Measurements from ENCODE around the gene VPS13D. TPM values are rescaled to one million over a fixed set of nuclear protein-coding genes. Genes with fewer than 3 reads are reported as not detected.

The VPS13D gene
- total RNA-seq, 1 experiment from 2014 or later = 33.1 TPM

GRCh38 chr1:12358499-12358898 lies 128.7 kb downstream of the VPS13D start:
- Histone ChIP-seq H3K27ac (ENCODE audit: low read length) (no peak overlapping the region), H3K4me3 (ENCODE audit: low read depth in 2 of 2, low read length in 2 of 2) (no peak overlapping the region), H3K4me1 (ENCODE audit: control insufficient read depth, insufficient read depth, low read length) (no peaks in the 10 kb centered on the region), H3K27me3 (ENCODE audit: control insufficient read depth, insufficient read depth, low read length) (no peaks in the 10 kb centered on the region), H3K9me3 (ENCODE audit: control insufficient read depth, insufficient read depth, low read depth, low read length) (no peaks in the 10 kb centered on the region), H3K36me3 (ENCODE audit: control insufficient read depth, insufficient read depth, low read length) (peaks cover 2% of the 10 kb centered on the region; the same call in 1 of the 2 replicates)
- TF ChIP-seq POLR2AphosphoS5 (IDR thresholded peaks at IDR 0.05; ENCODE audit: low read depth, low read length) = no peak
- no peak for TF ChIP-seq CTCF (IDR thresholded peaks at IDR 0.05)
- no peak for TF ChIP-seq REST (IDR thresholded peaks at IDR 0.05; ENCODE audit: insufficient read depth in 1 of 2, low read depth in 2 of 2, low read length in 1 of 2)
- no peak for TF ChIP-seq SIN3A (IDR thresholded peaks at IDR 0.05; ENCODE audit: borderline replicate concordance, insufficient read depth, low read depth, low read length)
- no peak for TF ChIP-seq TCF7L2 (IDR thresholded peaks at IDR 0.05; ENCODE audit: low read depth, low read length)
- DNase-seq (ENCODE audit: low read depth, low spot score) (no peak), ATAC-seq (no peak)
- ChIA-PET POLR2A (no interaction called here), CTCF (no interaction called here)
- intact Hi-C loops (cut with micrococcal nuclease; ENCODE audit: unreplicated experiment) = no loop called here
- in situ Hi-C loops (cut with HindIII; ENCODE audit: low pct_unique_long_range_greater_than_20kb, low sequenced_read_pairs) = no loop called here
- no TSS peak for BruUV-seq (replicated peaks)

- in situ Hi-C loops (cut with HindIII; ENCODE audit: low pct_unique_long_range_greater_than_20kb, low sequenced_read_pairs) (no loop called here), intact Hi-C loops (cut with micrococcal nuclease; ENCODE audit: unreplicated experiment) (no loop called here)
- no TSS peak for BruUV-seq (replicated peaks)
- H3K36me3 ChIP-seq (ENCODE audit: control insufficient read depth, insufficient read depth, low read length) = peaks cover 2% of the 10 kb centered on the region; the same call in 1 of the 2 replicates
- no peaks in the 10 kb centered on the region for H3K9me3 ChIP-seq (ENCODE audit: control insufficient read depth, insufficient read depth, low read depth, low read length)
- no peaks in the 10 kb centered on the region for H3K27me3 ChIP-seq (ENCODE audit: control insufficient read depth, insufficient read depth, low read length)
- POLR2A ChIA-PET = no interaction called here
- ATAC-seq (no peak), DNase-seq (ENCODE audit: low read depth, low spot score) (no peak)
- no peaks in the 10 kb centered on the region for H3K4me1 ChIP-seq (ENCODE audit: control insufficient read depth, insufficient read depth, low read length)
- H3K4me3 ChIP-seq (ENCODE audit: low read depth in 2 of 2, low read length in 2 of 2) = no peak overlapping the region
- TF ChIP-seq SIN3A (IDR thresholded peaks at IDR 0.05; ENCODE audit: borderline replicate concordance, insufficient read depth, low read depth, low read length) = no peak
- no peak for TF ChIP-seq POLR2AphosphoS5 (IDR thresholded peaks at IDR 0.05; ENCODE audit: low read depth, low read length)
- no peak for TF ChIP-seq TCF7L2 (IDR thresholded peaks at IDR 0.05; ENCODE audit: low read depth, low read length)
- TF ChIP-seq CTCF (IDR thresholded peaks at IDR 0.05) = no peak
- TF ChIP-seq REST (IDR thresholded peaks at IDR 0.05; ENCODE audit: insufficient read depth in 1 of 2, low read depth in 2 of 2, low read length in 1 of 2) = no peak
- no peak overlapping the region for H3K27ac ChIP-seq (ENCODE audit: low read length)
- CTCF ChIA-PET = no interaction called here
Measured at GRCh38 chr1:12359359-12360133, 129.7 kb downstream of the VPS13D start.

Data from Panc1 (cell line).